HCEC 1CT (cell line): ENCODE data around the gene DRC7.

Experiments
- DNase-seq: peaks from one replicate; pipeline ENCODE4 v3.0.0-alpha.2; 2017

The DRC7 gene

DNA sequence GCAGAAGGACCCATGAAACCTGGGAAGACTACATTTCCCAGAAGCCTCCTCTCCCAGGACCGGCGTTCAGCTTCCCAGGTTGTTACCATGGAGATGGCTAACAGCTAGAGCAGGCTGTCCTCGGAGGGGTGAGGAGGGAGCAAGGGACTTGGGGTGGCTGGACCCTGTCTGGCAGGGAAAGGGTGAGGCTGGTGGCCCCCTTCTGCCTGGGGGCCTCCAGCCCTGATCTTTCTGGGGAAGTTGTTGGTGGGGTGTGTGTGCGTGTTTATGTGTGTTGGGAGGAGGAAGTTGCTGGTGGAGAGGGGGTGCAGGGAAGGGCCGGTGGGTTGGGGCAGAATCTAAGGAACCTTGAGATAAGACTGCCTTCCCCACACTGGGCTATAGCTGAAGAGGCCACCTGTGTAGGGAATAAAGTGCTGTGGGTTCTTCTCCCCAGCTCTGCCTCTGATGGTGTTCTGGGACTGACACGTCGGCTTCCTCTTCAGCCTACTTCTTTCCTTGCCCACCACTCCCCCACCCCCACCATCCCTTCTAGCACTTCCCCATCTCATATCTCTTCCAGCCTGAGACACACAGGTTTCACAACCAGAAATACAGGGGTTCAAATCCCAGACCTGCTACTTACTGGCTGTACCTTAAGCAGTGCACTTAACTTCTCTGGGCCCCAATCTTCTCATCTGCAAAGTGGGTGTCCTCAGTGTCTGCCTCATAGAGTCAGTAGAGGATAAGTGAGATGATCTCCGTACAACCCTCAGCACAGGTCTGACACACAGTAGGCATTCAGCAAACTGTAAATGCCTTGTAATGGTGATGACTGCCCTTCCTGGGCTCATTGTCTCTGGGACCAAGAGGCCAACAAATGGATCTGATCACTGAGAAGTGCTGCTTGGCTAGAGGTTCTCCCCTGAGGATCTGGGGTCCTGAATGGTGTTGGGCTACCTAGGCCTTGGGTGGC is at the start of gene DRC7:
Gene DRC7, plus strand, starts transcription at position 82 of the 955 bp plus-strand sequence. CDS start 3,144 bp downstream, outside the sequence.
- peak; percentile 8 for DNase-seq

- no peak for DNase-seq
Observed at GRCh38 chr16:57645169-57645568, 49.4 kb upstream of the DRC7 start.

- DNase-seq: peak; percentile 10
Observed at GRCh38 chr16:57645691-57646387, 48.8 kb upstream of the DRC7 start.

GRCh38 chr16:57646388-57647039 is 48.1 kb upstream of the DRC7 start:
- DNase-seq: no peak

DNA sequence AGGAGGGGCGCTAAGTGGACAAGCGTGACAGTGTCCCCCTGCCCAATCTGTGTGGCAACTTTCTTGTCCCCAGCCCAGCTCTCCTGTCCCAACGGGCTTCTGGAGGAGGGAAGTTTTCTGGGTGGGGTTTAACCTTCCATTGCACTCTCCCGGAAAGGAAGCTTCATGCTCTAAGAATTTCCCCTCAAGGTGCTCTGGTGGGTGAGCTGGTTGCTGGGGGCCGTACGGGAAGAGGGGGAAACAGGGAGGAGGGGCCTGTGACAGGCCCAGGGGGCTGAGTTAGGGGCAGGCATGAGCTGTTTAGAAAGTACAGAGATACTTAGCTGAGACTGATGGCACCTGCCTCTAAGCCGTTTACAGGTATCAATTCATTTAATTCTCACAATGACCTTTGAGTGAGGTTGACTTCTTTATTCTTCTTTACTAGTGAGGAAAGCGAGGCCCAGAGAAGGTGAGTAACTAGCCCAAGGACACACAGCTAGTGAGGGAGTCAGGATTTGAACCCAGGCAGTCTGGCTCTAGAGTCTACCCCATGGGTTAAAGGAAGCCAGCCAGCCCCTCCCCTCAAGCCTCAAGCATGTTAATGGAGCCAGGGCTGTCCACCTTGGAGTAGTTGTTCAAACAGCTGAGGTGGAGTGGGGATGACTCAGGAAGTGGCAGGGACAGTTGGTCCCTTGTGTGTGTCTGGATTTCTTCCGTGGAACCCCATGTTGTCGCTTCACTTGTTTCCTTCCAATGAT is 47.3 kb upstream of the DRC7 start:
- DNase-seq: no peak

DNA sequence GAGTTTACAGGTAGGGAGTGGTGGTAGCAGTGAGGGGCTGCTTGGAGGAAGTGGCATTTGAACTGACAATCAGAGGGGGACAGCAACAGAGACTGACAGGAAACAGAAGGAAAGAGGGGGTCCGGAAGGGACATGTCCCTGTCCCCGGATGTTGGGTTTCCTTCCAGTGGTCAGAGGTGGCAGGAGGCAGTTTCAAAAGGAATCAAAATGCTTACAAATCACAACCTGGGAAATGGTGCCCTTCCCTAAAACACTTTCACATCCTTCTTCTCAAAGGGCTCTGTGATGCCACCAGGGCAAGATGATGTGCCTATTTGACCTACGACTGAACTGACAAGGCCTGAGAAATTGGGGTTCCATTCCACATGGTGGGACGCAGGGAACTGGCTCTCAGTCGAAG is 46.5 kb upstream of the DRC7 start:
- no peak for DNase-seq

GRCh38 chr16:57648581-57649442 is 45.8 kb upstream of the DRC7 start:
- peak; percentile 62 for DNase-seq

DNA sequence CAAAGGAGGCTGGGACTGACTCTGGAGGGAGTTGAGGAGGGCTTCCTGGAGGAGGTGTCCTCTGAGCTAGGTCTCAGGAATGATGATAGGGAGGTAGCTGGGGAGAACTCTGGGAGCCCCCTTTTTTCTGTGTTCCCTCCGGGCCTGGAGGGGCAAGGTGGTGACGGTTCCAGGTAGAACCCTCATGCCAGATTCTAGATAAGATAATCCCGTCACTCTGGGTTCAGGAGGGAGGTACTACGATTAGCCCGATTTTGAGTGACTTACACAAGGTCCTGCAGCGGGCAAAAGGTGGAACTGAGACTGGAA is 45.2 kb upstream of the DRC7 start:
- DNase-seq: no peak

GRCh38 chr16:57649846-57650245 is 44.8 kb upstream of the DRC7 start:
- DNase-seq: no peak

DNA sequence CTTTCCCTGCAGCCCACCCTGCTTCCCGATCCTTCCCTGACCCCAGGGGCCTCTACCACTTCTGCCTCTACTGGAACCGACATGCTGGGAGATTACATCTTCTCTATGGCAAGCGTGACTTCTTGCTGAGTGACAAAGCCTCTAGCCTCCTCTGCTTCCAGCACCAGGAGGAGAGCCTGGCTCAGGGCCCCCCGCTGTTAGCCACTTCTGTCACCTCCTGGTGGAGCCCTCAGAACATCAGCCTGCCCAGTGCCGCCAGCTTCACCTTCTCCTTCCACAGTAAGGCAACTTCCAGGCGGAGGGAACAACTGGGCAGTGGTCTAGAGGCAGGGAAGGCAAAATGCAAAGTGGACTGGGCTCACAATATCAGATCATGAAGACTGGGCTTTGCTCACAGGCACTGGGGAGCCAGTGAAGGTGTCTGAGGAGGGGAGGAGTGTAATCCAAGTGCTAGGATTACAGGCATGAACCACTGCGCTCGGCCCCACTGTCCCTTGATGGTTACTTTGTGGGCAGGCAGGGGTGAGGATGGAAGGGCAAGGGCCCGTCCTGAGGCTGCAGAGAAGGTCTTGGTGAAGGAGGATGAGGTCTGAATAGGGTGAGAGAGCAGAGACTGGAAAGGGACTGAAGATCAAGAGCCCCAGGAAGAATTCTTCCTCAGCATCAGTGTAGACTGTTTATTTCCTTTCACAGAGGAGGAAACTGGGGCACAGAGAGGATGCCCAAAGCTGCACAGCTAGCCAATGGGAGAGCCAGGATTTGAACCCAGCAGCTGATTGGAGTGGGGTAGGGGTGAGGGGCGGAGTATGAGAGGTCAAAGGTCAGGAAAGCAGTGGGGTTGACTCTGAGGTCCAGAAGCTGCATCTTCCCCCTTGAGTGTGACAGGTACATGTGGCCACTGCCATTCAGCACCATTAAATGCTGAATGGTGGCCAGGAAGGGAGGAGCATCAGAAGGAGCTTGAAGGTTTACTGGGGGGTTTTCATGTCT is 43.0 kb upstream of the DRC7 start:
- DNase-seq: no peak

GRCh38 chr16:57652695-57653471 is 41.7 kb upstream of the DRC7 start:
- no peak for DNase-seq

DNA sequence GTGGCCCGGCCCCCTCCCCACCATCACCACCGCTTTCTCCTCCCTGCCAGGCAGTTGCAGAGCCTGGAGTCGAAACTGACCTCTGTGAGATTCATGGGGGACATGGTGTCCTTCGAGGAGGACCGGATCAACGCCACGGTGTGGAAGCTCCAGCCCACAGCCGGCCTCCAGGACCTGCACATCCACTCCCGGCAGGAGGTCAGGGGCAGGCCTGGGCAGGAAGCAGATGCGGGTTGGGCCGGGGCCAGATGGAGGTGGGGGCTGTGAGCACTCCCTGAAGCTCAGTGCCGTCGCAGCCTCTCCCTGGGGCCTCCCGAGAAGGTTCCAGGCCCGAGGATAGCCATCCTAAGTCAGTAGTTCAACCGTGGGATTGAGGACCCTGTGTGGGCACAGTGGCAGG is 40.7 kb upstream of the DRC7 start:
- no peak for DNase-seq

DNA sequence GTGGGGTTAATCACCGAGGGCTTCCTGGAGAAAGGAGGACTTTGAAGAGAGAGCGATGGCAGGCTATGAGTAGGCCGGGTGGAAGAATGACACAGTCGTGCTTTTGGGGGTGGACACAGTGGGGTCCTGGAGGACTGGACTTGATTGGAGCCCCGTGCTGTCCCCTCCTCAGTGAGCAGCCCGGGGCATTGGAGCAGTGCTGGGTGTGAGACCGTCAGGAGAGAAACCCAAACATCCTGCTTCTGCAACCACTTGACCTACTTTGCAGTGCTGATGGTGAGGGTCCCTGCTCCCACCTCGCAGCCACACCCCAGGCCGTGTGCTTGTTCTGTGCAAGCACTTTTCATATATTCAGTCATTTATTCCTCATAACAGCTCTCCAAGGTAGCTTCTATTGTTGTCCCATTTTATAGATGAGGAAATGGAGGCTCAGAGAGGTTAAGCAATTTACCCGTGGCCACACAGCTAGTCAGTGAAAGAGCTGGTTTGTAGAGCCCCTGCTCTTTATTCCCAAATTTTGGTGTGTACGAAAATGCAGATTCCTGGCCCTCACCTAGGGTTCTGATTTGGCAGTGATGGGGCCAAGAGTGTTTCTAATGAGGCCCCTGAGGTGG is 38.2 kb upstream of the DRC7 start:
- DNase-seq: no peak

GRCh38 chr16:57657228-57657627 is 37.4 kb upstream of the DRC7 start:
- DNase-seq: no peak

DNA sequence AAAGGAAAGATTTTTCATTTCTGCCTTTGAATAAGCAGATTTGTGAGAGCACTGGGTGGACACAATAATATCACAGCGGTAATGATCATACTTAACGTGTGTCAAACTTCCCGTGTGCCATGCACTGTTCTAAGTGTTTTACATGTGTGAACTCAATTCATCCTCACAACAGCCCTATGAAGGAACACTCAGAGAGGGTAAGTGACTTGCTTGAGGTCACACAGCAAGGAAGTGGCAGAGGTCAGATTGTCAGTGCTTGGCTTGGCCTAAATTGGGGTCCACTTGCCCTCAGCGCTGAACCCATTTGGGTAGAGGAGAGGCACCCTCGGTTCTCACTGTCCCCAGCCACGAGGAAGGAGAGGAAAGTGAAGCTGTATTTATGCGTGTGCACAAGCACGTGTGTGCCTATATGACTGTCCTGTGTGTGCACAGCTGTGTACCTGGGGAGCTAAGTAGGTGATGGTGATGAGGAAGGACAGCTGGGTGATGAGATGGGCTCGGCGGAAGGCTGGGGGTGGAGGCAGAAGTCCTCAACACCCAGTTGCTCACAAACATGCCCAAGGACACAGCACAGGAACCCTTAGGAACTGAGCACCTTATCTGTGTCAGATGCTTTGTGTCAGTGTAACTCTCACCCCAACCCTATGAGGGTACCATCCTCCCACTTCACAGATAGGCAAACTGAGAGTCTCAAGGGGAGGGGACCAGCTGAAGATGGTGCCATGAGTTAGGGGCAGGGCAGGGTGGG is 36.3 kb upstream of the DRC7 start:
- no peak for DNase-seq

- DNase-seq: no peak
Observed at GRCh38 chr16:57658878-57659674, 35.5 kb upstream of the DRC7 start.

GRCh38 chr16:57660715-57661463 is 33.7 kb upstream of the DRC7 start:
- DNase-seq: no peak
